ENCODE results near the gene PHLPP1. TPM values are rescaled to one million over a fixed set of nuclear protein-coding genes. Genes with fewer than 3 reads are reported as not detected.

Gene PHLPP1
- total RNA-seq, 1 experiment from 2014 or later, result 28.0 TPM

DNA sequence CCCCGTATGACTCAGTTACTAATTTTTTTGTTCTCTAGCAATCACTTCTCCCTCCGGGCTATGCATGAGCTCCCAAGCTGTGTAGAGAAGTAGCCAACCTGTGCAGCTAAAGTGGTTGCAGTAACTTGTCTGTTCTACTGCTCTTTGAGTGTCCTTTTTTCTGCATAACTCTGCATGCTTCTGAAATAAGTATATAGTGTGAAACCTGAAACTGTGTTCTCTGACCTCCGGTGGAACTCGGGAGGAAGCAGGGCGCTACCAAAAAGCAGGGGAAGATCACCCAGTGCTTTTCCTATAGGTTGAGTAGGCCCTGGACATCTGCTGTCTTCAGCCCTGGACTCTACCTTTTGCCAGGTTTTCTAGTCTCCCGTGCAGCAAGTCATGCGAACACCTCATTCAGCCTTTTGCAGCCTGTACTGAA is 47.8 kb downstream of the PHLPP1 start:
- H3K36me3 Mint-ChIP-seq (ENCODE audit: insufficient read depth, unreplicated experiment), result peaks cover 6% of the 10 kb centered on the region
- intact Hi-C loops (cut with micrococcal nuclease; ENCODE audit: unreplicated experiment), result no loop called here
- BruUV-seq (replicated peaks), result no TSS peak
- TF ChIP-seq, protein P1, sequence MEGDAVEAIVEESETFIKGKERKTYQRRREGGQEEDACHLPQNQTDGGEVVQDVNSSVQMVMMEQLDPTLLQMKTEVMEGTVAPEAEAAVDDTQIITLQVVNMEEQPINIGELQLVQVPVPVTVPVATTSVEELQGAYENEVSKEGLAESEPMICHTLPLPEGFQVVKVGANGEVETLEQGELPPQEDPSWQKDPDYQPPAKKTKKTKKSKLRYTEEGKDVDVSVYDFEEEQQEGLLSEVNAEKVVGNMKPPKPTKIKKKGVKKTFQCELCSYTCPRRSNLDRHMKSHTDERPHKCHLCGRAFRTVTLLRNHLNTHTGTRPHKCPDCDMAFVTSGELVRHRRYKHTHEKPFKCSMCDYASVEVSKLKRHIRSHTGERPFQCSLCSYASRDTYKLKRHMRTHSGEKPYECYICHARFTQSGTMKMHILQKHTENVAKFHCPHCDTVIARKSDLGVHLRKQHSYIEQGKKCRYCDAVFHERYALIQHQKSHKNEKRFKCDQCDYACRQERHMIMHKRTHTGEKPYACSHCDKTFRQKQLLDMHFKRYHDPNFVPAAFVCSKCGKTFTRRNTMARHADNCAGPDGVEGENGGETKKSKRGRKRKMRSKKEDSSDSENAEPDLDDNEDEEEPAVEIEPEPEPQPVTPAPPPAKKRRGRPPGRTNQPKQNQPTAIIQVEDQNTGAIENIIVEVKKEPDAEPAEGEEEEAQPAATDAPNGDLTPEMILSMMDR (IDR thresholded peaks at IDR 0.05; ENCODE audit: unreplicated experiment), result no peak
- H3K9me3 Mint-ChIP-seq (ENCODE audit: low read depth, unreplicated experiment), result no peaks in the 10 kb centered on the region
- no peak overlapping the region for H3K27ac Mint-ChIP-seq (ENCODE audit: unreplicated experiment)
- no peak overlapping the region for H3K4me3 Mint-ChIP-seq (ENCODE audit: low read depth, unreplicated experiment)
- H3K27me3 Mint-ChIP-seq (ENCODE audit: unreplicated experiment), result no peaks in the 10 kb centered on the region
- CTCF ChIA-PET, result interaction anchor here (0.6 kb wide), 1 partner anchor 48 kb away, joined by 4 read pairs; no protein-coding TSS in a partner anchor
- peaks cover 75% of the 10 kb centered on the region for H3K4me1 Mint-ChIP-seq (ENCODE audit: low read depth, unreplicated experiment)
- DNase-seq, result no peak

DNA sequence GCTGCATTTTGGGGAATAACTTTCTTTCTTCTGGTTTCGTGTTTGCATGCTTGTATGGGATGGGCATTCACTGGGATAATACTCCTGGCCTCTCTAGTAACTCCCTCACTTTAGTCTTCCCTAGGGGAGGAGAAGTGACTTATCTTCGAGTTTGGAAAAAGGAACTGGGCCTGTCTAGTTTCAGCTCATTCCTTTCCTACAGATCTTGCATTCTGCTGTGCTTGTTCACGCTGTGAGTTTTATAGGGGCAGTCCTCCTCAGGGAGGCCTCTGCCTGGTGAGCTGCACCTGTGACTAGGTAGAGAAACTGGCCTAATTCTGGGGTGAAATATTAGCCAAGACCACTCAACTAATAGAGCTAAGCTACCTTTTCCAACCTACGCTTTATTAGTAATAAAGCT is 50.9 kb downstream of the PHLPP1 start:
- TF ChIP-seq, protein P1 (IDR thresholded peaks at IDR 0.05; ENCODE audit: unreplicated experiment), result no peak
- Mint-ChIP-seq H3K4me1 (ENCODE audit: low read depth, unreplicated experiment) (peaks cover 60% of the 10 kb centered on the region), H3K36me3 (ENCODE audit: insufficient read depth, unreplicated experiment) (peaks cover 6% of the 10 kb centered on the region), H3K27ac (ENCODE audit: unreplicated experiment) (peak overlapping the region; percentile 45), H3K27me3 (ENCODE audit: unreplicated experiment) (no peaks in the 10 kb centered on the region), H3K4me3 (ENCODE audit: low read depth, unreplicated experiment) (no peak overlapping the region), H3K9me3 (ENCODE audit: low read depth, unreplicated experiment) (no peaks in the 10 kb centered on the region)
- intact Hi-C loops (cut with micrococcal nuclease; ENCODE audit: unreplicated experiment), result loop anchor here (5.0 kb wide), 1 partner anchor 36 kb away; no protein-coding TSS in a partner anchor
- BruUV-seq (replicated peaks), result no TSS peak
- CTCF ChIA-PET, result interaction anchor here (0.7 to 1.2 kb wide), 4 partner anchors 9 to 692 kb away, joined by 3 to 4 read pairs (median 4); no protein-coding TSS in a partner anchor
- DNase-seq, result no peak

DNA sequence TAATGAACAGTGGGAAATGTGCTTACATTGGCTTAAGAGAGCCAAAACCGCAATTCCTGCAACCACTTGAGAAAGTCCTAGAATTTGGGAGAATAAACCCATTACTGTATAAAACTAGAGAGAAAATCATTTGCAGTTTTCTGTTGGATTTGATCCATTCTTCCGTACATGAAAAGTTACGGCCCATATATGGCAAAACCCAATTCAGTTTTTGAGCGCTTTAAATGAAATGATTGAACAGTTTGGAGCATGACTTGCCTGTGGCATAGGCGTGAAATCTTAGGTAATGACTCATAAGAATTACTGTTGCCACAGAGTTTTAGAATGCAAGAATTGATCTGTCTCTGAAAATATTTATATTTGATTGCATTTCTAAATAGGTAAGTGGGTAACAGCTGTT is 52.0 kb downstream of the PHLPP1 start:
- BruUV-seq (replicated peaks), result no TSS peak
- Mint-ChIP-seq H3K4me3 (ENCODE audit: low read depth, unreplicated experiment) (peak overlapping the region; percentile 13), H3K9me3 (ENCODE audit: low read depth, unreplicated experiment) (no peaks in the 10 kb centered on the region), H3K27me3 (ENCODE audit: unreplicated experiment) (no peaks in the 10 kb centered on the region), H3K27ac (ENCODE audit: unreplicated experiment) (peak overlapping the region; percentile 45), H3K4me1 (ENCODE audit: low read depth, unreplicated experiment) (peaks cover 60% of the 10 kb centered on the region), H3K36me3 (ENCODE audit: insufficient read depth, unreplicated experiment) (peaks cover 6% of the 10 kb centered on the region)
- intact Hi-C loops (cut with micrococcal nuclease; ENCODE audit: unreplicated experiment), result loop anchor here (5.0 kb wide), 1 partner anchor 35 kb away; no protein-coding TSS in a partner anchor
- TF ChIP-seq, protein P1 (IDR thresholded peaks at IDR 0.05; ENCODE audit: unreplicated experiment), result no peak
- peak; percentile 6 for DNase-seq
- CTCF ChIA-PET, result interaction anchor here (0.7 to 1.5 kb wide), 6 partner anchors 10 to 158 kb away, joined by 3 to 5 read pairs (median 4); no protein-coding TSS in a partner anchor

DNA sequence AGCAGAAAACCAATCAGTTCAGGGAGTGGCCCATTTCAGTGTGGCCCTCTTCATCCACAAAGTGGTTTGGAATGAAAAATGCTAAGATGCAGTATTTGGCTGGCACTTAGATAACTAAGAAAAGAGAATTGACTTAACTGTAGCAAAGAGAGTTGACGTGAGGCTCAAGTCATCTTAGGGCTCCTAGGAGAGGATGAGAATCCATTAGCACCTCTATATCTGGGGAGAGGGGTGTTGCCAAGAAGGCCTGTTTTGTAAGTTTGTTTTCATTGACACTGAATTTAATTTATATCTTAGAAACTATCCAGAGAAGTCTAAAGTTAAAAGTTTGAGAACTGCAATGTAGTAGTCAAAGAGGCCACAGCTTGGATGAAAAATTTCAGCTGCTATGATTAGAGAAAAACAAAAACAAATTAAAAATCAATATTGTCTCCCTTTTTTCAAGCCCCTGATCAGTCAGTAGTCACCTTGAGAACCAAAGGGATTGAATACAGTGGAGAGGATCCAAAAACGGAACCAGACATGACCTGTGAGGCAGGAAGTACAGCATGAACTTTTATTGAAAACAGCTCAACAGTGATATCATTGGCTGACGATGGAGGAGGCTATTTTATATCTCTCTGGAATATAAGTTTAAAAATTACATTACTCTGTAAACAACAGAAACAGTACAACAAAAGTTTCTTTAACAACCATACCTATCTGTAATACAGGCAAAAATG is 52.7 kb downstream of the PHLPP1 start:
- TSS peak; percentile 70 for BruUV-seq (replicated peaks)
- no peaks in the 10 kb centered on the region for H3K9me3 Mint-ChIP-seq (ENCODE audit: low read depth, unreplicated experiment)
- H3K4me1 Mint-ChIP-seq (ENCODE audit: low read depth, unreplicated experiment), result peaks cover 59% of the 10 kb centered on the region
- no peak for DNase-seq
- no peaks in the 10 kb centered on the region for H3K27me3 Mint-ChIP-seq (ENCODE audit: unreplicated experiment)
- peak overlapping the region; percentile 13 for H3K4me3 Mint-ChIP-seq (ENCODE audit: low read depth, unreplicated experiment)
- TF ChIP-seq, protein P1 (IDR thresholded peaks at IDR 0.05; ENCODE audit: unreplicated experiment), result no peak
- H3K36me3 Mint-ChIP-seq (ENCODE audit: insufficient read depth, unreplicated experiment), result peaks cover 6% of the 10 kb centered on the region
- CTCF ChIA-PET, result interaction anchor here (0.6 to 1.5 kb wide), 5 partner anchors 16 to 159 kb away, joined by 3 to 5 read pairs (median 3); no protein-coding TSS in a partner anchor
- intact Hi-C loops (cut with micrococcal nuclease; ENCODE audit: unreplicated experiment), result loop anchor here (5.0 kb wide), 1 partner anchor 34 kb away; no protein-coding TSS in a partner anchor
- peak overlapping the region; percentile 45 for H3K27ac Mint-ChIP-seq (ENCODE audit: unreplicated experiment)

All from Calu3 (cell line).